RKO (cell line): ENCODE measurements around the gene GSX1.
"Not testable (repeated sequence)": the region's sequence is repeated elsewhere in the genome, so short reads cannot be mapped to it uniquely, and the experiment has no call there.

ENCODE experiments used
- DNase-seq: peaks from one replicate; pipeline ENCODE4 v3.0.0-alpha.2; 2016; ENCODE audit warnings: low spot score

Gene GSX1

GRCh38 chr13:27794921-27795717 is 2.8 kb downstream of the GSX1 start:
- no peak for DNase-seq

GRCh38 chr13:27795718-27796019 is 3.4 kb downstream of the GSX1 start:
- DNase-seq: no peak

GRCh38 chr13:27796544-27797227 is 4.4 kb downstream of the GSX1 start:
- no peak for DNase-seq

- DNase-seq: no peak
Measured at GRCh38 chr13:27797228-27797624, 4.9 kb downstream of the GSX1 start.

GRCh38 chr13:27806744-27807387 is 14.6 kb downstream of the GSX1 start:
- DNase-seq: no peak

DNA sequence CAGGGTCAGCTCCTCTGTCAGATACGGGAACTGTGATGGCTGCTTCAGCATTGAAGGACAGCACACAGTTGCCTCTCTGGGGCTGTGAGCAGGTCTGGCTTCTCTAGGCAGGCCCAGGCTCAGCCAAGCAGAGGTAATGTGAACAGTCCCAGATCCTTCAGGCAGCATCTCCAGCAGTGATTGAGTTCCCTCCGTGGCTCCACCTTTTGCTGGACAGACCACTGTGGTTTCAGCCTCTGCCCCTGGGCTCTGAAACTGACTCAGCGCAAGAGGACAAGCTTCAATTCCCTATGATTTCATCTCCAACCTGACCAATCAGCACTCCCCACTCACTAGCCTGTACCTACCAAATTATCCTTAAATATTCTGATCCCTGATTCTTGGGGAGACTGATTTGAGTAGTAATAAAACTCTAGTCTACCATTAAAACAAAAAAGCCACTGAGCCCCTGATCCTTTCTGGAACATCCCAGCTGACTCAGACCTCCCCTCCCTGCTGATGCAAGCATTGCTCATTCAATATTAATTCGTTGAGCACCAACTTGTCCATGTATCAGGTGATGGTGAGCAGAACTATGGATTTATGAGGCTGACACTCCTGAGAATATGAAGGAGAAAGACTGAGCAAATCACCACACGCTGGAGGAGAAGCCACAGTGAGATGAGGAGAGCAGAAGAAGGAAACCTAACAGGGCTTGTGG is 16.7 kb downstream of the GSX1 start:
- DNase-seq: peak; percentile 3

- DNase-seq: no peak
Measured at GRCh38 chr13:27810009-27810408, 17.7 kb downstream of the GSX1 start.

DNA sequence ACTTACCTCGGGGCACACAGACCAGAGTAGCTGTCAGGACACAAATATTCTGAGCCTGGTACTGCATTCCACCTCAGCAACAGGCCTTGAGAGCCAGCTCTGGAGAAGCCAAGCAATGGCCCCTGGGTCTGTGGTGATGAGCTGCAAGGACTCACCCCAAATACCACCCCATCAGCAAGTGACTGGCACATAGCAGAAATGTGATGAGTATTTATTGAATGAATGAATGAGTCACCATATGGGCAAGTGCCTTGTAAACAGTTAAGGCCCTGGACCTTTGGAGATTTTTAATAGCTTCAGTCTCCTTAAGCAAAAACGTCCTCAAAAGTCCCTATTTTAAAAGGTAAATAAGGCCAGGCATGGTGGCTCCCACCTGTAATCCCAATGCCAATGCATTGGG is 18.2 kb downstream of the GSX1 start:
- DNase-seq: peak; percentile 16

DNA sequence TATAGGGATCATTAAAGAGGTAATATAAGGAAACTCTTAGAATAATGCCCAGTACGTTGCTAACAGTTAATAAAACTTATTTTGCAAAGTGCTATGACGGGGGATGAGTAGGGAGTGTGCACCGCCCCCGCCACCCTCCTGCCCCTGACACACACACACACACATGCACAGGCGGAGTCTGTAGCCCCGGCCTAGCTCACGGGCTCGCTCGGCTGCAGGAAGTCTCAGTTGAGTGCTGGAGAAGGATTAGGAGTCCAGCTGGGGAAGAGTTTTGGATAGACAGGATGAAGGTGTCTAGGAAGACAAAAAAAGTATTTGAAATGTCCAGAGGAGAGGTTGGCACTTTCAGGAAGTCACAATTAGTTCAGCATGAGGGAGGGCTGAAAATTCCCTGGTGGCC is 21.5 kb downstream of the GSX1 start:
- DNase-seq: no peak

GRCh38 chr13:27817832-27818231 is 25.5 kb downstream of the GSX1 start:
- DNase-seq: not testable (repeated sequence)

DNA sequence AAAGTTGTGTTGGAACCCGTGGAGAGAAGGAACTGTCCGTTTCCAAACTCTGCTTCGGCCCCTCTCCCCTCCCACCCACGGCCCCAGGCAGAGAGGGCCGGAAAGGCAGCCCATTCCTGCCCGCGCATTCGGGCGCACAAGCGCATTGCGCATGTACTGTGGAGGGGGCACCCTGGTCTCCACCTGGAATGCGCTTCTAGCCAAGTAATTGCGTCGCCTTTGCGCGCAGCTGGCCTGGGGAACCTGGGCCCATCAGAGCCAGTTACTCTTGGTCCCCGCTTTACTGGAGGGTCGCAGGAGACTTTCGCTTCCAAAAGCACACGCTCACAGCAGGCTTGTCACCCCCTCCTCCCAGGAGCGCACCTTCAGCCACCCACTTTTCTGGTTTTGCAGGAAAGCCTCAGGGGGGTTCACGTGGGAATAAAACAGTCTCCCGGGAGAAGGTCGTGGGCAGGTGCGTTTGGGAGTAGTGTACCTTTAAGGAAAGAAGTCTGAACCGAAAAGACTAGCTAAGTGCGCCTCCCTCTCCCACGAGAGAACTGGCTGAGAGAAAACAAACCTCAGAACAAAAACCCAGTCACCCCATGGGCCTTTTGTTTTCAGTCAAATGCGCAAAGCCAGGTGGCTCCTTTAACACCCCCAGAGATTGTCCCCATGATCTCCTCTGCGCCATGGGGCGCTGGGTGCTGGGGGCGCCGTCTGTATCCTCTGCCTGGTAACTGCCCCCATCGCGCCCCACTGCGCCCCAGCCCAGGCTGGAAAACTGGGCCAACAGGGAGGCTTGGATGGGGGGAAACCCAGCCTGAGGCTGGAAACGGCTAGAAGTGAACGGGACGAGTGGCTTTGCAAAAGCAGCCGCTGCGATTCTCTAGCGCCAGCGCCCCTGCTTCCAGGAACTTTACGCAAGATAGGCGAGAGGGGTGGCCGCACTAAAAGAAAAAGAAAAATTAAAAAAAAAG is 28.5 kb downstream of the GSX1 start:
- DNase-seq: no peak

GRCh38 chr13:27821566-27821965 is 29.3 kb downstream of the GSX1 start:
- no peak for DNase-seq

DNA sequence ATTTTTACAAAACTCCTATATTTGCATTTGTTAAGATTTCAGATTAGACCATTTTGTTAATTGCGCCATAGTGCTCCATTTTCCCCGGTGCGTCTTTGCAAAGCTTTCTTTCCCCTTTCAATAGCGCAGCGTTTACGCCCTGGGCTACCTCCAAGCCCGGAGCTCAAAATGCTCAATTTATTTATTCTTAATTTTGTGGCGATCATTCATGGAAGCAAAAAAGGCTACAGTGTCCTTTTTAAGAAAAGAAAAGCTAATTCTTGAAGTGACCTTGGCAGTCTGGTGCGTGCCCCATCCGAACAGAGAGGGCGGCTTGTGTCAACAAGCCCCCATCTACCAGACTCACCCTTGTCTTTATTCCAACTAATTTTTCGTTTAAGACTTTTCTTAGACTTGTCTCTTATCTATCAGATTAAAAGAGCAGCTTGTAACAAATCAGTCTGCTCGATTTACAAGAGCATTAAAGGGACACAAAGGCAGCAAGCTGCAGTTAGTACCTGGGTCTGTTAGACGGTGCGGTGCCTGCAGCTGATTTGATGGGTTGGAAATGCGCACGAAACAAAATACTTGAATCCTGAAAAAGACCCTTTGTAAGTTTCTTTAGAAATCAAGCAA is 30.1 kb downstream of the GSX1 start:
- DNase-seq: no peak

GRCh38 chr13:27822873-27823311 is 30.6 kb downstream of the GSX1 start:
- no peak for DNase-seq

DNA sequence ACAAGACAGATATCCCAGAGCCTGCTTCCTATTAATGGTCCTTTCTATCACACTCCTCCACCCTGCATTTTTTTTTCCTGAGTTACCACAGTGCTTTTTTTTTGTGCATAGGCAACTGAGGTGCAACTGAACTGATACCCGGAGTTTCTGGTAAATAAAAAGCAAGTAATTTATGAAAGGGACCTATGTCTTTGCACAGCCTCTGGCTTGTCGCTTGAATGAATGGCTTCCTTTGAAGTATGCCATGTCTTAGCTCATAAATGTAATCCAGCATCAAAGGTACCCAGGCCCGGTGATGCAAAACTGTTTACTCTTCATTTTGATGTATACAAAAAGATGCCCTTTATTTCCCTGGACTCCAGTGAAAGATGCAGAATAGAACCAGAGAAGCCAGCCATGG is 31.8 kb downstream of the GSX1 start:
- DNase-seq: no peak

DNA sequence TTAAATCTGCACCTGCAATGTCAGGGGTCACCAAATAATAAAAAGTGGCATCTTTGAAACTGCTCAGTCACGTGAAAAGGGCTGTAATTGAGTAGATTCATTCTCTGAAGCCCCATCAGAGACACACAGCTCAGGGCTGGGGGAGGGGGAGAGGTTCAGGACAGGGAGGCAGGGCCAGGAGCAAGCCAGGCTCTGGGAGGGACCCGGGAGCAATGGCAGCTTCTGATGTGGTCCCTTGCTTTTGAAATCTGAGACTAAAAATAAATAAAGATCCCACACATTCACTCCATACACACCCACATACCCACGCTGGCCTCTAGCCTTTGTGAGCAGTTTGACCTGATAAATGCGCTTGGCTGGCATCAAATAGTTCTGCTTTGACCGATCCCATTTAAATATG is 32.8 kb downstream of the GSX1 start:
- DNase-seq: no peak

GRCh38 chr13:27826379-27827353 is 34.4 kb downstream of the GSX1 start:
- DNase-seq: peak; percentile 87

GRCh38 chr13:27827646-27828045 is 35.4 kb downstream of the GSX1 start:
- DNase-seq: no peak

DNA sequence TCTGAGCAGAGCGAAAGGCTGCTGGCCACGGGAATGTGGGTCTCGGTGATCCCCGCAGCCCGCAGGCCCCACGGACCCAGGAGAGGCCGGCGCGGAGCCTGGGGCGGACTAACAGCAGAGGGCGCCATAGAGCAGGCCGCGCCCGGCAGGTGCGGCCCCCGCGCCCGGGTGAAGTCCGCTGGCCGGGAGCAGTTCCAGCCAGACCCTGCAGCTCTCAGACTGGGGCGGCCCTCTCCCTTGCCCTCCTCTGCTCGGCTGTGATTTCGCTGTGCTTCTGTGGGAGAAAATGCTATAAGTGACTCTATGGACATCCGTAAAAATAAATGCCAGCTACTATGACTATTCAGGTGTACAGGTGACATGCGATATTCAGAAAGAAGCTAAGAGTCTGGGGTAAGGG is 37.7 kb downstream of the GSX1 start:
- peak; percentile 42 for DNase-seq

DNA sequence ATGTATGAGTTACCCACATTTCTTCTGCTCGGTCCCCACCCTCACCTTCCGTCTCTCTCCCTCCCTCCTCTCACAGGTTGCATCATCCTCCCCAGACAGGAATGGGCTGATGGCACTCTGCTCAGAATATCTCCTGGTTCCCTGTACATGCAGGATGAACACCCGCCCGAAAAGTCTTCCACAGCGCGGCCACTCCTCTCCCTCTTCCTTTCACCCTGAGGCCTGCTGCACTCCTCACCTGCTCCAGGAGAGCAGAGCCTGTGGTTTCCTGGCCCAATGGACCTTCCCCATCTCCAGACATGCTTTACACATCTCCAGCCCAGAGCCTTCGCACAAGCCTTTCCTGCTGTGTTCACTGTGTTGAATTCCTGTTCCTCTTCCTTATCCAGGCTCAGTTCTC is 40.9 kb downstream of the GSX1 start:
- no peak for DNase-seq
